ENCODE data around the gene DCUN1D2. TPM values are rescaled to one million over a fixed set of nuclear protein-coding genes. Genes with fewer than 3 reads are reported as not detected.

The DCUN1D2 gene
- 10 to 100 TPM; 24.6 to 26.2 TPM for total RNA-seq

GRCh38 chr13:113490496-113491417, at the start of gene DCUN1D2:
TSS of gene DCUN1D2 (minus strand) at chr13:113490711. CDS start at chr13:113490669, 42 bp downstream.
- peaks cover 4 to 12% of the 10 kb centered on the region in 2 donors for H3K36me3 Mint-ChIP-seq (ENCODE audit: insufficient read depth in 2 of 2)
- DNase-seq (peak; percentile 87 to 89), ATAC-seq (replicated peaks in 1 of 2) (peak; percentile 75 to 80)
- no peaks in the 10 kb centered on the region for H3K9me3 Mint-ChIP-seq
- H3K27ac Mint-ChIP-seq = peak within 1 kb of the TSS; percentile 95
- peak within 1 kb of the TSS; percentile 91 to 93 for H3K4me3 Mint-ChIP-seq
- H3K4me1 Mint-ChIP-seq (ENCODE audit: low read depth) = peaks cover 60% of the 10 kb centered on the region
- no peaks in the 10 kb centered on the region for H3K27me3 Mint-ChIP-seq (ENCODE audit: low read depth)

- Mint-ChIP-seq H3K4me3 (no peak overlapping the region), H3K36me3 (ENCODE audit: insufficient read depth in 2 of 2) (peaks cover 5 to 15% of the 10 kb centered on the region in 2 donors), H3K4me1 (ENCODE audit: low read depth) (no peaks in the 10 kb centered on the region), H3K27me3 (ENCODE audit: low read depth) (no peaks in the 10 kb centered on the region), H3K9me3 (peaks cover 0 to 4% of the 10 kb centered on the region in 2 donors), H3K27ac (no peak overlapping the region)
- no peak for ATAC-seq (replicated peaks in 1 of 2)
- DNase-seq = no peak
Measured at GRCh38 chr13:113539822-113540221, 49.3 kb upstream of the DCUN1D2 start.

- Mint-ChIP-seq H3K9me3 (peaks cover 0 to 4% of the 10 kb centered on the region in 2 donors), H3K4me1 (ENCODE audit: low read depth) (no peaks in the 10 kb centered on the region), H3K27me3 (ENCODE audit: low read depth) (no peaks in the 10 kb centered on the region), H3K36me3 (ENCODE audit: insufficient read depth in 2 of 2) (peaks cover 5 to 15% of the 10 kb centered on the region in 2 donors), H3K4me3 (no peak overlapping the region), H3K27ac (no peak overlapping the region)
- DNase-seq = no peak
- ATAC-seq (replicated peaks in 1 of 2) = no peak
Measured at GRCh38 chr13:113539176-113539575, 48.7 kb upstream of the DCUN1D2 start.

DNA sequence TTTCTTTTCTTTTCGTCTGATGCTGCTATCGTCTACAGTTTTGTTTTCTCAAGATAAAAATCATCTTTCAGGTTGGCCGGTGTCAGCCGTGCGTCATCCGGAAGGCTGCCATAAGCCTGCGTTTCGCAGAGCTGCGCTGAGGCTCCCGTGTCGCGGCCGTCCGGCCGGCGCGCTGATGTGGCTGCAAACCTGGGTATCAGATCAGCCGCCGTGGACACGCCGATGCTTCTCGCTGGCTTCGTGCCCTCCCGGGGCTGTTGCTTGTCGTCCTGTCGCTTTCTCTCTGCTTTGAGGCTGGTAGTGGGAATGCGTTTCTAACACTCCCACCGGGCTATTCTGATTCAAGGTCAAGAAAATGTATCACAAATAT, 48.2 kb upstream of the DCUN1D2 start:
- Mint-ChIP-seq H3K4me3 (no peak overlapping the region), H3K27me3 (ENCODE audit: low read depth) (no peaks in the 10 kb centered on the region), H3K9me3 (peaks cover 0 to 4% of the 10 kb centered on the region in 2 donors), H3K27ac (no peak overlapping the region), H3K36me3 (ENCODE audit: insufficient read depth in 2 of 2) (peaks cover 5 to 15% of the 10 kb centered on the region in 2 donors), H3K4me1 (ENCODE audit: low read depth) (no peaks in the 10 kb centered on the region)
- ATAC-seq (replicated peaks in 1 of 2) = no peak
- DNase-seq = no peak

GRCh38 chr13:113537909-113538688, 47.6 kb upstream of the DCUN1D2 start:
- H3K27ac Mint-ChIP-seq = no peak overlapping the region
- H3K4me1 Mint-ChIP-seq (ENCODE audit: low read depth) = no peaks in the 10 kb centered on the region
- no peaks in the 10 kb centered on the region for H3K27me3 Mint-ChIP-seq (ENCODE audit: low read depth)
- H3K36me3 Mint-ChIP-seq (ENCODE audit: insufficient read depth in 2 of 2) = peaks cover 5 to 15% of the 10 kb centered on the region in 2 donors
- ATAC-seq (replicated peaks in 1 of 2) = no peak
- no peak for DNase-seq
- no peak overlapping the region for H3K4me3 Mint-ChIP-seq
- peaks cover 0 to 4% of the 10 kb centered on the region in 2 donors for H3K9me3 Mint-ChIP-seq

GRCh38 chr13:113537205-113537604, 46.7 kb upstream of the DCUN1D2 start:
- Mint-ChIP-seq H3K9me3 (peaks cover 0 to 4% of the 10 kb centered on the region in 2 donors), H3K27me3 (ENCODE audit: low read depth) (no peaks in the 10 kb centered on the region), H3K4me3 (no peak overlapping the region), H3K4me1 (ENCODE audit: low read depth) (no peaks in the 10 kb centered on the region), H3K36me3 (ENCODE audit: insufficient read depth in 2 of 2) (peaks cover 5 to 15% of the 10 kb centered on the region in 2 donors), H3K27ac (no peak overlapping the region)
- DNase-seq (no peak), ATAC-seq (replicated peaks in 1 of 2) (no peak)

DNA sequence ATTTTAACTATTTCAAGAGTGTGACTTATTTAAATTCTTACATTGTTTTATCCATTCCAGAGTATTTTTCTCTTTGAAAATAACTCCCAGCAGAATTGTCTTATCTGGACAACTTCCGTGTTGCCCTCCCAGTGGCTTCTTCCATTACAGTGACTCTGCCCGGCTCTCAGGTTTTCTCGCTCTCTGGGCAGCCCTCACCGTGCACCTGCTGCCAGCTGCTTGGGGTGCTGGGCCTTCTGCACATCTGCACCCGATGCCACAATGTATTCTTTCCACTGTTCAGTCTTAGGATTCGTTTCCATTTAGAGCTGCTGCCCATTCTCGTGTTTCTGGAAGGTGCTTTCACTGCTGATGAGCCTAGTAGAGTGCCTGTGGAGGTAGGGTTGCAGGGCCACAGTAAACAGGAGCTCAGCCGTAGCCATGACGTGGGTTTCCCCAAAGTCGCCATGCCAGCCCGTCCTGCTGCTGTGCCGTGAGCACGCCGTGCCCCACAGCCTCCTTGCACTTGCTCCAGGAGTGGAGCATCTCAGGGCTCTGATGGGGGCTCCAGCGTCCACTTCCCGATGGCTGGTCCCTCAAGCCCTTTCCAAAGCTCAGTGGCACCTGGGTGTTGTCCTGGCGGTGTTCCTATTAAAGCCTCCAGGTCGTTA, 46.1 kb upstream of the DCUN1D2 start:
- H3K9me3 Mint-ChIP-seq = peaks cover 0 to 4% of the 10 kb centered on the region in 2 donors
- H3K27ac Mint-ChIP-seq = no peak overlapping the region
- H3K36me3 Mint-ChIP-seq (ENCODE audit: insufficient read depth in 2 of 2) = peaks cover 5 to 15% of the 10 kb centered on the region in 2 donors
- ATAC-seq (replicated peaks in 1 of 2) (no peak), DNase-seq (no peak)
- H3K27me3 Mint-ChIP-seq (ENCODE audit: low read depth) = no peaks in the 10 kb centered on the region
- no peaks in the 10 kb centered on the region for H3K4me1 Mint-ChIP-seq (ENCODE audit: low read depth)
- no peak overlapping the region for H3K4me3 Mint-ChIP-seq

DNA sequence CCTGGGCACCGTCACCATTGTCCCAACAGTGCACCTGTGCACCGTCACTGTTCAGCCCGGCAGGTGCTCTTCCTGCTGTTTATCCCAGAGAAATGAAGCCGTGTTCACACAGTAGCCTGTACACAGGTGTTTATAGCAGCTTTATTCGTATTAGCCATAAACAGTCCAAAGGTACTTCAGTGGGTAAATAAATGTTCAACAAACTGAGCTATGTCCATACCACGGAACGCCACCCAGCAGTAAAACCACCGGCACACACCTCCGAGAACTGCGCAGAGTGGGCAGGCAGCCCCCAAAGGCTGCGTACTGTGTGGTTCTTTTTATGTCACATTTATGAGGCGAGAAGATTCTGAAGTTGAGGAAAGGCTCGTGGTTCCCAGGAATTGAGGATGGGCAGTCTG, 44.9 kb upstream of the DCUN1D2 start:
- DNase-seq = no peak
- no peaks in the 10 kb centered on the region for H3K9me3 Mint-ChIP-seq
- H3K36me3 Mint-ChIP-seq (ENCODE audit: insufficient read depth in 2 of 2) = peaks cover 0 to 8% of the 10 kb centered on the region in 2 donors
- no peaks in the 10 kb centered on the region for H3K4me1 Mint-ChIP-seq (ENCODE audit: low read depth)
- H3K4me3 Mint-ChIP-seq = no peak overlapping the region
- no peaks in the 10 kb centered on the region for H3K27me3 Mint-ChIP-seq (ENCODE audit: low read depth)
- ATAC-seq (replicated peaks in 1 of 2) = no peak
- H3K27ac Mint-ChIP-seq = no peak overlapping the region

DNA sequence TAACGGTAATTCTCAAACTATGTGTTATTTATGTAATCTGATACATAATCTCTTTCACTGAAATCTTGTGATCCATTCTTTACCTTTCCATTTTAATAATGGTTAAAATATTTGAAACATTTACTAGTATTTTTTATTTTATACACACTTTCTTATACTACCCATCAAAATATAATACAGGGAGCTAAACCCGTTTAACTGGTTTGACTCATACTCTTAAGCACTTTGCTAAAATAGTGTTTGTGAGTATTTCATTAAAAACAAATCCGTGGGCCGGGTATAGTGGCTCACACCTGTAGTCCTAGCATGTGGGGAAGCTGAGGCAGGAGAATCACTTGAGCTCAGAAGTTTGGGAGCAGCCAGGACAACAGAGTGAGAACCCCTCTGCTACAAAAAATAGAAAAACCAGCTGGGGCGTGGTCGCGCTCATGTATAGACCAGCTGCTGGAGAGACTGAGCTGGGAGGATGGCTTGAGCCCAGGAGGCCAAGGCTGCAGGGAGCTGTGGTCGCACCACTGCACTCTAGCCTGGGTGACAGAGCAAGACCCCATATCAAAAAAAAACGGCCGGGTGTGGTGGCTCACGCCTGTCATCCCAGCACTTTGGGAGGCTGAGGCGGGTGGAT, 43.8 kb upstream of the DCUN1D2 start:
- Mint-ChIP-seq H3K9me3 (no peaks in the 10 kb centered on the region), H3K27me3 (ENCODE audit: low read depth) (no peaks in the 10 kb centered on the region), H3K27ac (no peak overlapping the region), H3K36me3 (ENCODE audit: insufficient read depth in 2 of 2) (peaks cover 2% of the 10 kb centered on the region in 2 donors), H3K4me3 (no peak overlapping the region), H3K4me1 (ENCODE audit: low read depth) (no peaks in the 10 kb centered on the region)
- no peak for DNase-seq
- no peak for ATAC-seq (replicated peaks in 1 of 2)

- Mint-ChIP-seq H3K9me3 (no peaks in the 10 kb centered on the region), H3K36me3 (ENCODE audit: insufficient read depth in 2 of 2) (peaks cover 2% of the 10 kb centered on the region in 2 donors)
Measured at GRCh38 chr13:113533161-113533840, 42.8 kb upstream of the DCUN1D2 start.

GRCh38 chr13:113532156-113532806, 41.8 kb upstream of the DCUN1D2 start:
- no peak for ATAC-seq (replicated peaks in 1 of 2)

More at GRCh38 chr13:113533161-113533840, 42.8 kb upstream of the DCUN1D2 start:
- Mint-ChIP-seq H3K4me1 (ENCODE audit: low read depth) (no peaks in the 10 kb centered on the region), H3K27me3 (ENCODE audit: low read depth) (no peaks in the 10 kb centered on the region), H3K27ac (no peak overlapping the region), H3K4me3 (no peak overlapping the region)
- DNase-seq = no peak
- ATAC-seq (replicated peaks in 1 of 2) = no peak

More at GRCh38 chr13:113532156-113532806, 41.8 kb upstream of the DCUN1D2 start:
- no peaks in the 10 kb centered on the region for H3K27me3 Mint-ChIP-seq (ENCODE audit: low read depth)
- H3K36me3 Mint-ChIP-seq (ENCODE audit: insufficient read depth in 2 of 2) = peaks cover 2 to 4% of the 10 kb centered on the region in 2 donors
- DNase-seq = no peak
- H3K27ac Mint-ChIP-seq = no peak overlapping the region
- no peaks in the 10 kb centered on the region for H3K4me1 Mint-ChIP-seq (ENCODE audit: low read depth)
- H3K9me3 Mint-ChIP-seq = no peaks in the 10 kb centered on the region
- H3K4me3 Mint-ChIP-seq = no peak overlapping the region

Measured in activated T-cell treated with anti-CD3 and anti-CD28 coated beads, Interleukin-2, amount 50 U/mL, for 72 hours (primary cell).